Hematopoietic multipotent progenitor cell treated with erythropoietin and hydrocortisone succinate and interleukin-3 and kit ligand, for 15 days (in vitro differentiated cells): ENCODE results near the gene CDS2.
A peak's percentile ranks its signal among the peaks of the same experiment; 100 is the strongest.
"Not testable (repeated sequence)": the region's sequence is repeated elsewhere in the genome, so short reads cannot be mapped to it uniquely, and the experiment has no call there.

Experiments used
- DNase-seq: peaks from one replicate; pipeline ENCODE4 v3.0.0-alpha.2; 2015; ENCODE audit warnings: low spot score

The CDS2 gene

GRCh38 chr20:5126512-5127203 lies at the start of gene CDS2:
Gene CDS2 (plus strand): TSS chr20:5127008. CDS start chr20:5127093, 85 bp downstream.
- DNase-seq = peak; percentile 100

GRCh38 chr20:5077761-5078387 lies 48.9 kb upstream of the CDS2 start:
- DNase-seq = no peak

- peak; percentile 74 for DNase-seq
Measured at GRCh38 chr20:5078399-5078958, 48.3 kb upstream of the CDS2 start.

GRCh38 chr20:5080384-5080877 lies 46.4 kb upstream of the CDS2 start:
- peak; percentile 21 for DNase-seq

- DNase-seq = no peak
Measured at GRCh38 chr20:5085380-5085779, 41.4 kb upstream of the CDS2 start.

GRCh38 chr20:5088688-5089087 lies 38.1 kb upstream of the CDS2 start:
- no peak for DNase-seq

- DNase-seq = no peak
Measured at GRCh38 chr20:5090191-5090590, 36.6 kb upstream of the CDS2 start.

GRCh38 chr20:5091902-5092301 lies 34.9 kb upstream of the CDS2 start:
- no peak for DNase-seq

GRCh38 chr20:5092765-5093339 lies 34.0 kb upstream of the CDS2 start:
- DNase-seq = no peak

- no peak for DNase-seq
Measured at GRCh38 chr20:5095454-5095853, 31.4 kb upstream of the CDS2 start.

GRCh38 chr20:5095931-5096330 lies 30.9 kb upstream of the CDS2 start:
- no peak for DNase-seq

- DNase-seq = no peak
Measured at GRCh38 chr20:5096463-5096862, 30.3 kb upstream of the CDS2 start.

GRCh38 chr20:5099009-5099408 lies 27.8 kb upstream of the CDS2 start:
- not testable (repeated sequence) for DNase-seq

GRCh38 chr20:5099909-5100308 lies 26.9 kb upstream of the CDS2 start:
- not testable (repeated sequence) for DNase-seq

- peak; percentile 81 for DNase-seq
Measured at GRCh38 chr20:5100684-5101347, 26.0 kb upstream of the CDS2 start.

GRCh38 chr20:5104479-5104878 lies 22.3 kb upstream of the CDS2 start:
- no peak for DNase-seq

- DNase-seq = no peak
Measured at GRCh38 chr20:5109276-5109675, 17.5 kb upstream of the CDS2 start.

- DNase-seq = no peak
Measured at GRCh38 chr20:5113615-5113986, 13.2 kb upstream of the CDS2 start.

- no peak for DNase-seq
Measured at GRCh38 chr20:5114403-5114802, 12.4 kb upstream of the CDS2 start.

- DNase-seq = no peak
Measured at GRCh38 chr20:5116875-5117274, 9.9 kb upstream of the CDS2 start.

- no peak for DNase-seq
Measured at GRCh38 chr20:5118220-5119142, 8.3 kb upstream of the CDS2 start.

- DNase-seq = no peak
Measured at GRCh38 chr20:5119143-5119434, 7.7 kb upstream of the CDS2 start.
